Testis (tissue), 3 donors: ENCODE measurements around the gene DPP10. TPM values are rescaled to one million over a fixed set of nuclear protein-coding genes. Genes with fewer than 3 reads are reported as not detected.
"Not testable (repeated sequence)": the region's sequence is repeated elsewhere in the genome, so short reads cannot be mapped to it uniquely, and the experiment has no call there.

Experiments
- DNase-seq: peaks from one replicate; pipeline ENCODE4 v3.0.0-alpha.2; 2019
- H3K27ac ChIP-seq, 2 donors: fragments of 200-600 bp; sonication (generic); one replicate each; pipeline ENCODE4 v1.5.1; 2019
- H3K27me3 ChIP-seq: fragments of 200-600 bp; sonication (generic); one replicate; pipeline ENCODE4 v1.5.1; 2019
- H3K36me3 ChIP-seq: fragments of 200-600 bp; sonication (generic); one replicate; pipeline ENCODE4 v1.5.1; 2017; ENCODE audit warnings: low read depth; ENCODE audit errors: missing control alignments
- H3K4me1 ChIP-seq: fragments of 200-600 bp; sonication (generic); one replicate; pipeline ENCODE4 v1.5.1; 2019
- H3K4me3 ChIP-seq, 2 donors: fragments of 200-600 bp; sonication (generic); one replicate each; pipeline ENCODE4 v1.5.1; 2017 to 2019
- H3K9me3 ChIP-seq: fragments of 200-600 bp; sonication (generic); one replicate; pipeline ENCODE4 v1.5.1; 2017
- POLR2A ChIP-seq: fragments of 450-650 bp; IDR thresholded peaks from one replicate; pipeline ENCODE4 v1.6.1; 2017; ENCODE audit warnings: antibody characterized with exemption, mild to moderate bottlenecking, moderate library complexity
- WGBS, 2 donors: methylation state at CpG; one replicate each; pipeline ENCODE4 v1.1.5; 2018; 5-methylcytosine and 5-hydroxymethylcytosine counted together
- intact Hi-C: fragments of 100-400 bp; cut with DNase I; formaldehyde crosslinking; loops from one replicate; pipeline ENCODE4 v1.15.1; 2023; ENCODE audit warnings: low total_unique reads
- polyA plus RNA-seq: library from polyadenylated mRNA; stranded (reverse); fragments of 350-450 nt; fragmentation: Illumina TruSeq; extraction: RNeasy Lipid Tissue Mini Kit (QIAGEN cat#74804); gene quantifications from one replicate; pipeline ENCODE4 v1.2.3, GENCODE V29; 2014; ENCODE audit warnings: low read depth, low replicate concordance; ENCODE audit not compliant: insufficient read depth
- total RNA-seq, 2 donors: library from RNA; depleted of rRNA; stranded (reverse); fragments of >200 nt; gene quantifications; one replicate each; pipeline ENCODE4 v1.2.3, GENCODE V29; 2016
- TF ChIP-seq, protein P1 (sequence below), 3 experiments: fragments of 450-650 bp in 2 of 3; fragments of 200-600 bp in 1 of 3; sonication (generic) in 1 of 3; IDR thresholded peaks; one replicate each; pipeline ENCODE4 v1.5.1; 2016 to 2019; ENCODE audit warnings: antibody characterized with exemption in 3 of 3, mild to moderate bottlenecking in 2 of 3, moderate library complexity in 1 of 3

Gene DPP10
- total and polyA plus RNA-seq, 3 donors from 2014 or later = 1.7 to 6.7 (median 6.7) TPM

DNA sequence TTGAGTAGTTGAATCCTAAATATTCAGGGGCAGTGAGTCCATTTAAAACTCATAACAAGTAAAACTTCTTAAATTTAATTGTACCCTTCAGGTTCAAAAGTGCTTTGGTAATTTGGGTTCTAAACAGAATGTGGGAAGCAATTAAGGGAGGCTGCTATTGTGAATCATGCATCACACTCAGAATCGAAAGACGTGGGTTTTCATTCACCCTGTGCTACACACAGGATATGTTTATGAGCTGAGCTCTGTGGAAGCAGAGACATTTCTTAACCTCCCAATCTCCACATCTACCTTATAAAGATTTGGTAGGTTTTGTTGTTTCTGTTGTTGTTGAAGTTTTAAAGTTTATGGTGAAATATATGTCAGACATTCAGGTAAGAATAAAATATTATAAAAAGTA lies 633.4 kb downstream of the DPP10 start:
- Histone ChIP-seq H3K36me3 (no peaks in the 10 kb centered on the region), H3K27me3 (no peaks in the 10 kb centered on the region), H3K9me3 (no peaks in the 10 kb centered on the region), H3K27ac (no peak overlapping the region), H3K4me1 (no peaks in the 10 kb centered on the region), H3K4me3 (no peak overlapping the region)
- 81 to 86% methylated on average over 2 of the region's 2 CpGs for WGBS, 2 donors
- TF ChIP-seq, protein P1, sequence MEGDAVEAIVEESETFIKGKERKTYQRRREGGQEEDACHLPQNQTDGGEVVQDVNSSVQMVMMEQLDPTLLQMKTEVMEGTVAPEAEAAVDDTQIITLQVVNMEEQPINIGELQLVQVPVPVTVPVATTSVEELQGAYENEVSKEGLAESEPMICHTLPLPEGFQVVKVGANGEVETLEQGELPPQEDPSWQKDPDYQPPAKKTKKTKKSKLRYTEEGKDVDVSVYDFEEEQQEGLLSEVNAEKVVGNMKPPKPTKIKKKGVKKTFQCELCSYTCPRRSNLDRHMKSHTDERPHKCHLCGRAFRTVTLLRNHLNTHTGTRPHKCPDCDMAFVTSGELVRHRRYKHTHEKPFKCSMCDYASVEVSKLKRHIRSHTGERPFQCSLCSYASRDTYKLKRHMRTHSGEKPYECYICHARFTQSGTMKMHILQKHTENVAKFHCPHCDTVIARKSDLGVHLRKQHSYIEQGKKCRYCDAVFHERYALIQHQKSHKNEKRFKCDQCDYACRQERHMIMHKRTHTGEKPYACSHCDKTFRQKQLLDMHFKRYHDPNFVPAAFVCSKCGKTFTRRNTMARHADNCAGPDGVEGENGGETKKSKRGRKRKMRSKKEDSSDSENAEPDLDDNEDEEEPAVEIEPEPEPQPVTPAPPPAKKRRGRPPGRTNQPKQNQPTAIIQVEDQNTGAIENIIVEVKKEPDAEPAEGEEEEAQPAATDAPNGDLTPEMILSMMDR (IDR thresholded peaks at IDR 0.05) = no peak
- TF ChIP-seq POLR2A = no peak
- intact Hi-C loops = no loop called here
- DNase-seq = no peak

DNA sequence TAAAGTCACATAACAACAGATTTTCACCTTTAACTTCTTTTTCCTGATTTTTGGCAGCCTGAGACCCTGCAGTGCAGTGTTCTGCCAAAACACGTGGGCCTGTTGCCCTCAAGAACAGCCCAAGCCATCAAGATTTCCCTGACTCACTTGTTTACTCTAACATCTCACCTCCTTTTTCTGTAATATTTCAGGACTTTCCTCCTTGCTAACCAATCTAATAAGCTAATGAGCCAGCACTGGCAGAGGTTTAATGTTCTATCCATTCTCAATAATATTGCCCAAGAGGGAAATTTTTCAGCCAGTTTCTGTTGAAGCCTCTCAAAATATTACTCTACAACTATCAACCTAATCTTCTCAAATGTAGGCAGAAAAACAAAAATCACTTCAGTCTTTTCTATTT lies 635.2 kb downstream of the DPP10 start:
- H3K27ac ChIP-seq = no peak overlapping the region
- no peaks in the 10 kb centered on the region for H3K9me3 ChIP-seq
- H3K4me3 ChIP-seq = no peak overlapping the region
- H3K36me3 ChIP-seq = no peaks in the 10 kb centered on the region
- DNase-seq = no peak
- no peak for TF ChIP-seq POLR2A
- TF ChIP-seq, protein P1 (IDR thresholded peaks at IDR 0.05) = no peak
- no peaks in the 10 kb centered on the region for H3K27me3 ChIP-seq
- 58 to 62% methylated on average over 1 of the region's 1 CpG for WGBS, 2 donors
- no peaks in the 10 kb centered on the region for H3K4me1 ChIP-seq
- intact Hi-C loops = no loop called here

DNA sequence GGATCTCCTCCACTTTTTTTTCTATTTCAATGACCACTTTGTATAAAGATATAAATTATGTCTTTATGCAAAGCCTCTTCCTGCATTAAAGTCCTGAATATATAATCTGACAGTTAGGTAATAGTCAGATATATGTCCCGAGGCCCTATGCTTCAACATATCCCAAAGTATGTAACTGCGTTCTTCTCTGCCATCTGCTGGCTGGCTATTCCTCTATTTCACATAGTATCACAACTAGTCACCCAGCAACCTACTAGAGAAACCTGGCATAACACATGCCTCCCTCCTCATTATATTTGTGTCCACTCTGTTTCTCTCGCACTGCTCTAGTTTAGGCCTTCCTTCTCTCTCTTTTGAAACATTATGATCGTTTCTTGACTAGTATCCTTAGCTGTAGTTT lies 640.8 kb downstream of the DPP10 start:
- no peak for TF ChIP-seq POLR2A
- TF ChIP-seq, protein P1 (IDR thresholded peaks at IDR 0.05) = no peak
- Histone ChIP-seq H3K27me3 (no peaks in the 10 kb centered on the region), H3K4me1 (no peaks in the 10 kb centered on the region), H3K27ac (no peak overlapping the region), H3K9me3 (no peaks in the 10 kb centered on the region), H3K36me3 (no peaks in the 10 kb centered on the region), H3K4me3 (no peak overlapping the region)
- intact Hi-C loops = no loop called here
- WGBS, 2 donors = 54 to 72% methylated on average over 4 of the region's 4 CpGs
- no peak for DNase-seq

DNA sequence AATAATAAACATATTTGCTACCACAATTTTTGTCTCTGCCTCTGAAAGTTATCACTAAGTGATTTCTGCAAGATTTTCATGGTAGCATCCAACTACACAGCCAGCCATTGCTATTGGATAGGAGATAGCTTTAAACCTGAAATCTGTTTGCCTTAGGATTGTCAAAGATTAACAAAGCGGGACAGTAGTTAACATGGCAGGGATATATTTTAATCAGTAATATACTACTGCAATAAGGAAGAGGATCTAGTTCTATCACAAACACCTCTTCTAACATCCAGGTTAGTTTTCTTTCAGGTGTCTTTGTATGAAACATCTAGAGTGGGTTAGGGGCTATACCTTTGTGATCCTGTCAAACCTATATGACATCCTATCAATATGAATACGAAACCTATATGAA lies 641.3 kb downstream of the DPP10 start:
- DNase-seq = no peak
- Histone ChIP-seq H3K27ac (no peak overlapping the region), H3K4me3 (no peak overlapping the region), H3K4me1 (no peaks in the 10 kb centered on the region), H3K9me3 (no peaks in the 10 kb centered on the region), H3K27me3 (no peaks in the 10 kb centered on the region), H3K36me3 (no peaks in the 10 kb centered on the region)
- 93 to 97% methylated on average over 2 of the region's 2 CpGs for WGBS, 2 donors
- TF ChIP-seq POLR2A = no peak
- TF ChIP-seq, protein P1 (IDR thresholded peaks at IDR 0.05) = no peak
- intact Hi-C loops = no loop called here

DNA sequence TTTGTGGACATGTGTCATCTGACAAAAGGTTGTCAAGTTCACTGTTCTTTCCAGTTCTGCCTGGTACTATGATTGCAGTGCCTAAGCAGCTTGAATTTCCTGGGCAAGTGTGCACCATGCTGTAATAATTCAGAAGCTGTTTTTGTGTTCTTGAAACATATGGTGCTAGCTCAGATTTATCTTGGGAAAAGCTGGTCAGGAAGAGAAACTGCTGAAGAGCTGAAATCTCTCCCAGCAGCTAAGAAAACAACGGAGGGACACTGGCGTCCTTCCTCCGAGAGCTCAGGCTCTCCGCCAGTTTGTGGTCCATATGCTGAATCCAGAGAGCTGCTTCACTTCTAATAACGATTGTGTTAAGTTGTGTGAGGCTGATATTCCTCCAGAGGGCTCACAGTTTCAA lies 642.0 kb downstream of the DPP10 start:
- Histone ChIP-seq H3K36me3 (no peaks in the 10 kb centered on the region), H3K4me3 (no peak overlapping the region), H3K9me3 (no peaks in the 10 kb centered on the region), H3K27me3 (no peaks in the 10 kb centered on the region), H3K4me1 (no peaks in the 10 kb centered on the region), H3K27ac (no peak overlapping the region)
- WGBS, 2 donors = 43 to 51% methylated on average over 5 of the region's 5 CpGs
- intact Hi-C loops = no loop called here
- DNase-seq = no peak
- TF ChIP-seq, protein P1 (IDR thresholded peaks at IDR 0.05) = no peak
- no peak for TF ChIP-seq POLR2A

DNA sequence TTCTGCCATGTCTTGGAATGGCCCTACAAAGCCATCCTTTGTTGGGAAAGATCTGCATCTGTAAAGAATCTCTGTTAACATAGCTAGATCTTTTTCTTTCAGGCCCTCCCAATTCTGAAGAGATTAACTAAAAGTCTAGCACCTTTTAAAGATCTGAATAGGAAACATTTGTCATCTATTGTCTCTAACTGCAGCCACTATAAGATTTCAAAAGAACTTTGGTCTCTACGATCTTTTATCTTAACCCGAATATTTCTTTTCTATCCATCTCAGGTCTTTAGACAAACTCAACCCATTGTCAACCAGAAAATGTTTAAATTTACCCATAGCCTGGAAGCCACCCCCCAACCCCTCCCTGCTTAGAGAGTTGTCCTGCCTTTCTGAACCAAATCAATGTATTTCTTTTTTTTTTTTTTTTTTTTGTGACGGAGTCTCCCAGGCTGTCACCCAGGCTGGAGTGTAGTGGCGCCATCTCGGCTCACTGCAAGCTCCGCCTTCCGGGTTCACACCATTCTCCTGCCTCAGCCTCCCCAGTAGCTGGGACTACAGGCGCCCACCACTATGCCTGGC lies 643.7 kb downstream of the DPP10 start:
- DNase-seq, H3K4me3 ChIP-seq, H3K4me1 ChIP-seq, H3K36me3 ChIP-seq, intact Hi-C loops, H3K27ac ChIP-seq, H3K27me3 ChIP-seq, H3K9me3 ChIP-seq: not testable (repeated sequence)
- 92 to 95% methylated on average over 8 of the region's 8 CpGs for WGBS, 2 donors
